ENCODE data around the gene OR2G3.

The OR2G3 gene

GRCh38 chr1:247613405-247613804, 8.0 kb downstream of the OR2G3 start:
- H3K9ac ChIP-seq (ENCODE audit: insufficient read length), result no peak overlapping the region
- no peak for DNase-seq (ENCODE audit: low read depth, low spot score)
- no peaks in the 10 kb centered on the region for H3K9me3 ChIP-seq (ENCODE audit: low read depth, low read length)
- no peaks in the 10 kb centered on the region for H3K36me3 ChIP-seq (ENCODE audit: insufficient read depth, low read length)
- H3K4me3 ChIP-seq, result no peak overlapping the region
- H3K27ac ChIP-seq, result no peak overlapping the region
- TF ChIP-seq POLR2AphosphoS5 (IDR thresholded peaks at IDR 0.05; ENCODE audit: borderline replicate concordance, low read depth, low read length) (no peak), FOXP2 (optimal IDR thresholded peaks at IDR 0.05; ENCODE audit: control extremely low read depth, extremely low read length, insufficient read depth) (no peak), EZH2 (IDR thresholded peaks at IDR 0.05) (no peak)

GRCh38 chr1:247614625-247615024, 9.2 kb downstream of the OR2G3 start:
- Histone ChIP-seq H3K9me3 (ENCODE audit: low read depth, low read length) (no peaks in the 10 kb centered on the region), H3K36me3 (ENCODE audit: insufficient read depth, low read length) (no peaks in the 10 kb centered on the region), H3K9ac (ENCODE audit: insufficient read length) (no peak overlapping the region), H3K4me3 (no peak overlapping the region), H3K27ac (no peak overlapping the region)
- no peak for DNase-seq (ENCODE audit: low read depth, low spot score)
- TF ChIP-seq EZH2 (IDR thresholded peaks at IDR 0.05) (no peak), FOXP2 (optimal IDR thresholded peaks at IDR 0.05; ENCODE audit: control extremely low read depth, extremely low read length, insufficient read depth) (no peak), POLR2AphosphoS5 (IDR thresholded peaks at IDR 0.05; ENCODE audit: borderline replicate concordance, low read depth, low read length) (no peak)

GRCh38 chr1:247627951-247628350, 22.6 kb downstream of the OR2G3 start:
- Histone ChIP-seq H3K4me3 (no peak overlapping the region), H3K9me3 (ENCODE audit: low read depth, low read length) (no peaks in the 10 kb centered on the region), H3K9ac (ENCODE audit: insufficient read length) (no peak overlapping the region), H3K36me3 (ENCODE audit: insufficient read depth, low read length) (no peaks in the 10 kb centered on the region), H3K27ac (no peak overlapping the region)
- no peak for TF ChIP-seq FOXP2 (optimal IDR thresholded peaks at IDR 0.05; ENCODE audit: control extremely low read depth, extremely low read length, insufficient read depth)
- TF ChIP-seq EZH2 (IDR thresholded peaks at IDR 0.05), result no peak
- TF ChIP-seq POLR2AphosphoS5 (IDR thresholded peaks at IDR 0.05; ENCODE audit: borderline replicate concordance, low read depth, low read length), result no peak
- DNase-seq (ENCODE audit: low read depth, low spot score), result no peak

- no peaks in the 10 kb centered on the region for H3K36me3 ChIP-seq (ENCODE audit: insufficient read depth, low read length)
- H3K9ac ChIP-seq (ENCODE audit: insufficient read length), result no peak overlapping the region
- no peak overlapping the region for H3K4me3 ChIP-seq
- TF ChIP-seq POLR2AphosphoS5 (IDR thresholded peaks at IDR 0.05; ENCODE audit: borderline replicate concordance, low read depth, low read length) (no peak), FOXP2 (optimal IDR thresholded peaks at IDR 0.05; ENCODE audit: control extremely low read depth, extremely low read length, insufficient read depth) (no peak), EZH2 (IDR thresholded peaks at IDR 0.05) (no peak)
- H3K27ac ChIP-seq, result no peak overlapping the region
- no peak for DNase-seq (ENCODE audit: low read depth, low spot score)
- no peaks in the 10 kb centered on the region for H3K9me3 ChIP-seq (ENCODE audit: low read depth, low read length)
These were observed 32.6 kb downstream of the OR2G3 start for GRCh38 chr1:247638011-247638410.

- Histone ChIP-seq H3K27ac (no peak overlapping the region), H3K9ac (ENCODE audit: insufficient read length) (no peak overlapping the region)
These were observed 33.4 kb downstream of the OR2G3 start for GRCh38 chr1:247638781-247639180.

GRCh38 chr1:247639381-247639981, 34.1 kb downstream of the OR2G3 start:
- H3K9me3 ChIP-seq (ENCODE audit: low read depth, low read length), result no peaks in the 10 kb centered on the region
- no peak for TF ChIP-seq FOXP2 (optimal IDR thresholded peaks at IDR 0.05; ENCODE audit: control extremely low read depth, extremely low read length, insufficient read depth)
- H3K9ac ChIP-seq (ENCODE audit: insufficient read length), result no peak overlapping the region
- no peaks in the 10 kb centered on the region for H3K36me3 ChIP-seq (ENCODE audit: insufficient read depth, low read length)
- no peak overlapping the region for H3K4me3 ChIP-seq
- H3K27ac ChIP-seq, result no peak overlapping the region
- no peak for DNase-seq (ENCODE audit: low read depth, low spot score)

More at GRCh38 chr1:247638781-247639180, 33.4 kb downstream of the OR2G3 start:
- TF ChIP-seq FOXP2 (optimal IDR thresholded peaks at IDR 0.05; ENCODE audit: control extremely low read depth, extremely low read length, insufficient read depth) (no peak), EZH2 (IDR thresholded peaks at IDR 0.05) (no peak), POLR2AphosphoS5 (IDR thresholded peaks at IDR 0.05; ENCODE audit: borderline replicate concordance, low read depth, low read length) (no peak)
- DNase-seq (ENCODE audit: low read depth, low spot score), result no peak
- Histone ChIP-seq H3K36me3 (ENCODE audit: insufficient read depth, low read length) (no peaks in the 10 kb centered on the region), H3K9me3 (ENCODE audit: low read depth, low read length) (no peaks in the 10 kb centered on the region), H3K4me3 (no peak overlapping the region)

GRCh38 chr1:247642742-247643141, 37.4 kb downstream of the OR2G3 start:
- Histone ChIP-seq H3K4me3 (no peak overlapping the region), H3K9ac (ENCODE audit: insufficient read length) (no peak overlapping the region), H3K27ac (no peak overlapping the region), H3K9me3 (ENCODE audit: low read depth, low read length) (no peaks in the 10 kb centered on the region), H3K36me3 (ENCODE audit: insufficient read depth, low read length) (no peaks in the 10 kb centered on the region)
- no peak for DNase-seq (ENCODE audit: low read depth, low spot score)
- no peak for TF ChIP-seq FOXP2 (optimal IDR thresholded peaks at IDR 0.05; ENCODE audit: control extremely low read depth, extremely low read length, insufficient read depth)
- TF ChIP-seq POLR2AphosphoS5 (IDR thresholded peaks at IDR 0.05; ENCODE audit: borderline replicate concordance, low read depth, low read length), result no peak
- no peak for TF ChIP-seq EZH2 (IDR thresholded peaks at IDR 0.05)

GRCh38 chr1:247646867-247647266, 41.5 kb downstream of the OR2G3 start:
- Histone ChIP-seq H3K27ac (no peak overlapping the region), H3K4me3 (no peak overlapping the region), H3K9ac (ENCODE audit: insufficient read length) (no peak overlapping the region), H3K9me3 (ENCODE audit: low read depth, low read length) (no peaks in the 10 kb centered on the region), H3K36me3 (ENCODE audit: insufficient read depth, low read length) (no peaks in the 10 kb centered on the region)
- no peak for DNase-seq (ENCODE audit: low read depth, low spot score)
- no peak for TF ChIP-seq FOXP2 (optimal IDR thresholded peaks at IDR 0.05; ENCODE audit: control extremely low read depth, extremely low read length, insufficient read depth)
- no peak for TF ChIP-seq EZH2 (IDR thresholded peaks at IDR 0.05)
- no peak for TF ChIP-seq POLR2AphosphoS5 (IDR thresholded peaks at IDR 0.05; ENCODE audit: borderline replicate concordance, low read depth, low read length)

GRCh38 chr1:247647864-247648263, 42.5 kb downstream of the OR2G3 start:
- no peak overlapping the region for H3K27ac ChIP-seq
- no peaks in the 10 kb centered on the region for H3K9me3 ChIP-seq (ENCODE audit: low read depth, low read length)
- no peak for DNase-seq (ENCODE audit: low read depth, low spot score)
- no peak for TF ChIP-seq FOXP2 (optimal IDR thresholded peaks at IDR 0.05; ENCODE audit: control extremely low read depth, extremely low read length, insufficient read depth)
- TF ChIP-seq POLR2AphosphoS5 (IDR thresholded peaks at IDR 0.05; ENCODE audit: borderline replicate concordance, low read depth, low read length), result no peak
- TF ChIP-seq EZH2 (IDR thresholded peaks at IDR 0.05), result no peak
- no peak overlapping the region for H3K9ac ChIP-seq (ENCODE audit: insufficient read length)
- no peak overlapping the region for H3K4me3 ChIP-seq
- H3K36me3 ChIP-seq (ENCODE audit: insufficient read depth, low read length), result no peaks in the 10 kb centered on the region

All from SK-N-MC (cell line).